HG02571 (cell line): Measurements from ENCODE around the gene RUNX1.

Experiments
- ATAC-seq: cut with Tn5 transposase; IDR thresholded peaks from one replicate; pipeline ENCODE4 v1.9.1; 2021; ENCODE audit warnings: mild to moderate bottlenecking, moderate library complexity; ENCODE audit not compliant: unreplicated experiment

Gene RUNX1

GRCh38 chr21:34800797-34801518 is 248.1 kb downstream of the RUNX1 start:
- ATAC-seq, result no peak

GRCh38 chr21:34799092-34799491 is 250.0 kb downstream of the RUNX1 start:
- no peak for ATAC-seq

- no peak for ATAC-seq
Measured at GRCh38 chr21:34797921-34798535, 251.1 kb downstream of the RUNX1 start.

- no peak for ATAC-seq
Measured at GRCh38 chr21:34797201-34797525, 251.9 kb downstream of the RUNX1 start.

- ATAC-seq, result no peak
Measured at GRCh38 chr21:34796518-34797200, 252.4 kb downstream of the RUNX1 start.

GRCh38 chr21:34795548-34796180 is 253.4 kb downstream of the RUNX1 start:
- ATAC-seq, result no peak

- no peak for ATAC-seq
Measured at GRCh38 chr21:34795175-34795547, 253.9 kb downstream of the RUNX1 start.

- ATAC-seq, result no peak
Measured at GRCh38 chr21:34794686-34795085, 254.4 kb downstream of the RUNX1 start.

- no peak for ATAC-seq
Measured at GRCh38 chr21:34793471-34793870, 255.6 kb downstream of the RUNX1 start.

GRCh38 chr21:34792504-34793089 is 256.5 kb downstream of the RUNX1 start:
- no peak for ATAC-seq

GRCh38 chr21:34791776-34792503 is 257.2 kb downstream of the RUNX1 start:
- no peak for ATAC-seq

GRCh38 chr21:34790834-34791233 is 258.3 kb downstream of the RUNX1 start:
- no peak for ATAC-seq

- no peak for ATAC-seq
Measured at GRCh38 chr21:34790341-34790740, 258.8 kb downstream of the RUNX1 start.

- ATAC-seq, result no peak
Measured at GRCh38 chr21:34788879-34789278, 260.2 kb downstream of the RUNX1 start.

- no peak for ATAC-seq
Measured at GRCh38 chr21:34783815-34784214, 265.3 kb downstream of the RUNX1 start.

GRCh38 chr21:34782506-34783360 is 266.4 kb downstream of the RUNX1 start:
- no peak for ATAC-seq

GRCh38 chr21:34781526-34781925 is 267.6 kb downstream of the RUNX1 start:
- no peak for ATAC-seq

- no peak for ATAC-seq
Measured at GRCh38 chr21:34779860-34780259, 269.2 kb downstream of the RUNX1 start.

GRCh38 chr21:34775793-34776192 is 273.3 kb downstream of the RUNX1 start:
- no peak for ATAC-seq

- no peak for ATAC-seq
Measured at GRCh38 chr21:34774750-34775149, 274.4 kb downstream of the RUNX1 start.
